Endothelial cell of hepatic sinusoid (primary cell): ENCODE results near the gene KIF26B.

Source experiments
- in situ Hi-C: cut with HindIII; loops from 2 replicates; pipeline ENCODE4 v1.10.0; 2017; ENCODE audit warnings: low sequenced_read_pairs

Gene KIF26B

DNA sequence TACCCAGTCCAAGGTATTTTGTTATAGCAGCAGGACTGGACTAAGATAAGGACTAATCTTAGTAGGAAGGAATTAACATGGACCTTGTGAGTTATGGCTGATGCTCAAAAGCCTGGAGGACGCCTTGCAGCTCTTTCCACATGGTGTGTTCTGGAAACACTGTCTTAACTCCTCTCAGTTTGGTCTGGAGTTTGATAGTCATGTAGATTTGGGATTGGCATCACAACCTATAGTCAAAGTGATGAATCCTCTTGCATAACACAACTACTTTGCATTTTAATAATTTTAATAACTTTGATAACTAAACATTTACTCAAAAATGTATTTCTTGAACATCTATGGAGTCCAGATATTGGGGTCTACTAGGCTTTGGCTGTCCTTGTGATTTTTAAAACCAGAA, 293.7 kb downstream of the KIF26B start:
- in situ Hi-C loops: no loop called here

DNA sequence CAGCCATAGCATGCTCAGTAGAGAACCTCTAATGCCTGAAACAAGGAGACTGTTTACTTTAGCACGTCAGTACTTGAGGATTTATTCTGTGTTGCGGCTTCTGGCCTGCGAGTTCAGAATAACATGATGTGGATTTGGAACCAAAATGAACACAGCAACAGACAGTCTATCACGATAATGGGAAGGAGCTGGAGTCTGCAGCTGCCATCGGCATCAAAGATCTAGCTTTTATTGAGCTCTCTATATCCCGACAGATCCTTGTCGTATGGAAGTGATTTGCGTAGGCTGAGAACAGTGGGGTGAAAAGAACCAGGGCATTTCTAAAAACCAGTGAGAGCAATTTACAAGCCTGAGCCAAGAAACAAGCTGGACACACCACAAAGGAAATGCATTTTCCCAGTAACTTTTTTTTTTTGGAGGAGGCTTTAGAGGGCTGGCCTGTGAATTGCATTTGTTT, 294.2 kb downstream of the KIF26B start:
- in situ Hi-C loops: no loop called here

DNA sequence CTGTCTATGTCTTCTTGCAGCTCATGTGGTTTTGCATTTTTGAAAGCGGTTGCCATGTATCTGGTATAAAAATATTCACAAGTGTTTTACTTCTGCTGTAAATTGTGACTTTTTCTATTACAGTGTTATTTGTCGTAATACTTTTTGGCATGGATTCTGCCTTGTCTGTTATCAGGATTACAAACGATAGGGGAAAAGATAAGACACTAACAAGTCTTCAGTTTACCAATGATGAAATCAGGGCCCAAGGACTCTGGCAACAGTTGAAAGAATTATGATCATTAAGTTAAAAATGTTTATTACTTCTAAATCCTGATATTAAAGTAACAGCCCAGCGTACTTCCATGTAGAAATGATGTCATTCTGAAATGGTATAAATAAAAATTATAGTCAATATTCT, 298.8 kb downstream of the KIF26B start:
- in situ Hi-C loops: no loop called here

DNA sequence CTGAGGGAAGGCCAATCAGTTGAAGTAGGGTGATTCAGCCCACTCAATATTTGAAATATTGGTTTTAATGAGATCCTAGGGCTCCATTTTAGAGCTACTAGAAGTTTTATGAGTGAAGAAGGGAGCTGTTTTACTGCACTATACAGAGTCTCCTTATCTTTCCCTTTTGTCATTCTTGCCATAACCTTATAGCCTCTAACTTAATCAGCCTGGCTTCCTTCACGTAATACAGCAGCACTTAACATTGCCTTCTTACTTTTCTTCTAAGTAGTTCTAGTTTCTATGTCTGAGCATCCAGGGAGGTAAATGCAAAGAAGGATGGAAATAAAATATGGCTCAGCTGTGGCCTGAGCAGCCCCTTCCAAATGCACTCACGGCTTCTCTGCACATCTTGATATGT, 299.3 kb downstream of the KIF26B start:
- in situ Hi-C loops: no loop called here

DNA sequence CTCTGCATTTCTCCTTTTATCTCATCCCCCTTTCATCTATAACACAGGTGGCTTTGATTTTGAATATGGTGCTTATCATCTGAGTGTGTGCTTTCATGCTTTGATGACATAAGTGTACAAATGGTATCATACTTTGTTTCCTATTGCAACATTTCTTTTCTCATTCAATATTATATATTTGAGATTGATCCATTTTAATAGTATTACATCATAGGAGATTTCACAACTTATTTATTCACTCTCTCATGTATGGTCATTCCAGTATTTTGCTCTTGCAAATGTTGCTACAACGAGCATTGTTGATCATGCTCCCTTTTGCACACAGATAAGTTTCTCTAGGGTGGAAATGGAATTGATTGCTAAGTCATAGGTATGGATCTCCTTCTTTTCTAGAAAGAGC, 302.8 kb downstream of the KIF26B start:
- in situ Hi-C loops: no loop called here

DNA sequence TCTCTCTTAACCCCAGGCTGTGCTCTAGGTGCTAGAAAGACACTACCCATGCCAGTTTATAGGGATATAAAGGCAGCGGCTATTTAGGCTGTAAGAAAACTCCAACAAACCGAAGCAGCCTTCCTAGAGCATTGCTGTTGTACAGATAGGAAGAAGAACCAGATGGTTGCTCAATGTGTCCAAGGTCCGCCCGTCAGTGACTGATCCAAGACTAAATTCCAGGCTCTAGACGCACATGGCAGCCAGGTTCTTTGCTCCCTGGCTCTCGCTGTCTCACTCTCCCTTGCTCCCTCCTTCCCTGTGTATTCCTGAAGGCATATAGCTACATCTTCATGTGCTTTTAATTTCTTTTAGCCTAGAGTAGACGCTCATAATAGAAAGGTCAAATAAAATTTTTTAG, 303.4 kb downstream of the KIF26B start:
- in situ Hi-C loops: no loop called here

DNA sequence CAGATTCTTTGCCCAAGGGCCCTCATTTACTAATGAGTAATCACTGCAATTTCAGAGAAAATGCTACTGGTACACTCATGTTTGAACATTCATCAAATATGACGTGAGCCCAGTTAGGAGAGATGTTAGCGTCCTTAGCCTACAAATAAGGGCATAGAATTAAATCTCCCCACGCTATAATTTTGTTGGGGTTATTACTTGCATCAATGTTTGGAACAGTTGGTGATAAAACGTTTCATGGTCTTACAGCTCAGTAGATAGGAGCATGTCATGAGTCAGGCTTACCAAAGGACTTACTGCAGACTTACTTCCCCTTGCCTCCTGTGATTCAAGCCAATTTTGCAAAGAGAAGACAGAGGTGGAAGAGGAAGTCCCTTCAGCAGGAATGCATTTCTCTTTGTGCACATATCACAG, 304.0 kb downstream of the KIF26B start:
- in situ Hi-C loops: no loop called here

DNA sequence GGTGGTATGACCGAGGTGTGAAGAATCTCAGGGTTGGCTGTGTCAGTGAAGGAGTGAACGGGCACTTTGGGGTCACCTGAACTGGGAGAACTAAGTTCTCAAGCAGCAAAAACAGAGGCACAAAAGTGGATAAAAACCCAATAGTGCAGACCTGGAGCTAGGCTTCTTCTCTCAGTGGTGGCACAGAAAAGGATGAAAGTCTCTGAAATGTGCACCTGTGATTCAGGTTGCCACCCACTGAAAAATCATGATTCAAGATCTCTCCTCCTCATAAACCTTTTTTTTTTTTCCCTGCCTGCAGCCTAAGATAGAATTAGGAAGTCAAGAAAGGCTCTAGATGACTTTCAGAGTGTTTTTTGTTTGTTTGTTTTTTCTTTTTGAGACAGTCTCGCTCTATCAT, 304.8 kb downstream of the KIF26B start:
- in situ Hi-C loops: no loop called here

DNA sequence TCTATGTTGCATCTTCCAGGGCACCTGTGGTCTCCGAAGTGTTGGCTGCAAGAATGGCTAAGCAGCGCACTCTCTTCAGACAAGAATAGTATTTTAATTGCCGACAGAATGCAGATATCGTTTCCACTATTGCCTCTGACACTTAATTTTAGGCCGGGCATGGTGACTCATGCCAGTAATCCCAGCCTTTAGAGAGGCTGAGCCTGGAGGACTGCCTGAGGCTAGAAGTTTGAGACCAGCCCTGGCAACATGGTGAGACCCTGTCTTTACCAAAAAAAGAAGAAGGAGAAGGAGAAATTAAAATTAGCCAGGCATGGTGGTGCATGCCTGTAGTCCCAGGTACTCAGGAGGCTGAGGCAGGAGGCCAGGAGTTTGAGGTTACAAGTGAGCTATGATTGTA, 306.9 kb downstream of the KIF26B start:
- in situ Hi-C loops: no loop called here

DNA sequence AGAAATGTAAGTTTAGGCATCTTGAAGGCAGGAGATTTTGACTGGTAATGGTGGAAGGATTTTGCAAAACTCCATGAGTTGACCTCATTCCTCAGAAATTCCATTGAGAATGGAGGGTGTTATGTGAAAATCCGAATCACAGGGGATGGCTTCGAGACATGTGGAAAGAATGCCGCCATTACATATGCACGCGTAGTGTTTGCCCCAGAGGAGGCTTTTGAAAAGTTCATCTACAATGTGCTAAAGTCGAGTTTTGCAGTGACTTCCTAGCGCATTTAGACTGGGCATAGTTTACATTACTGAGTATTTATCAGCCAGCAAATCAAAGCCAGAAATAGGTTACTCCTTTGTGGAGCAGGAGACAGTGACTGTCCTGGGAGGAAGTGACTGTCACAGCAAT, 307.4 kb downstream of the KIF26B start:
- in situ Hi-C loops: no loop called here

DNA sequence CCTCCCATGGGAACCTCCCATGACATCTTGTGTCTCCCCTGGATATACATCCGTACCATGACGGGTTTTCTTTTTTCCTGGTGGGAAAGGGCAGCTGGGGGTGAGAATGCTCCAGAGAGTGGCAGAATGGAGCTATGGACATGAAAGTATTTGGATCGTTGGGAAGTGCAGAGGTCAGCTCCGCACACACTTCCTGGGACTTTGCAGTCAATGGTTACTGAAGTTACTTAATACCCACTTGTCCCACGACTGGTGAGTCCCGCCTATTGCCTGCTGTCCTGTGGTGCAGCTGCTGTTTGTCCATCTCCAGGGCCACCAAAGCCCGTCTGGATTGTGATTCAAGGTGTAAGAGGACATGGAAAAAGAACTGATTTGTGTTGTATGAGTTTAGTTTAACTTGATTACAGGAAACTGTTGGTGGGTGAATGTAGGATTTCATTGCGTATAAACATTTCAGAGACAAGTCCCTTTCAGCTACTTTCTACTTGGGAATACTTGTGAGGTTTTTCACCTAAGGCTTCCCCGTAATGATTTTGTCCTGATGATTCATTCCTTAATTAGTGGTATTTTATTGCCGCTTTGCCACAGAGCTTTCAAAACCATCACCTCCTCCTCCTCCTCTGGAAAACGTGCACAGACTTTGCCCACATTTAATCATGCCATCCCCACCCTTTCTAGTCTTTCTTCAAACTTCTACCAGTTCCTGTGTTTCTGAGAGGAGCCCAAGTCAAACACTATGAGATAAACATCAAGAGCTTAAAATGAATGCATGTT, 308.8 kb downstream of the KIF26B start:
- in situ Hi-C loops: no loop called here

DNA sequence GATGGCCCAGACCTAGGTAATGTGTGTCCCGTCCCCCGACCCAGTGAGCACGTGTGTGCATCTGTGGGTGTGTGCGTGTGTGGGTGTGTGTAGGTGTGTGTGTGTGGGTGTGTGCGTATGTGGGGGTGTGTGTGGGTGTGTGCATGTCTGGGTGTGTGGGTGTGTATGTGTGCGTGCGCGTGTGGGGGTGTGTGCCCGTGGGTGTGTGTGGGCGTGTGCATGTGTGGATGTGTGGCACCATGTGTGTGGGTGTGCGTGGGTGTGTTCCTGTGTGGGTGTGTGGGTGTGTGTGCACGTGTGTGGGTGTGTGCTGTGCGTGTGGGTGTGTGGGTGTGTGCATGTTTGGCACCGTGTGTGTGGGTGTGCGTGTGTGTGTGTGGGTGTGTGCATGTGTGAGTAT, 309.5 kb downstream of the KIF26B start:
- in situ Hi-C loops: no loop called here

DNA sequence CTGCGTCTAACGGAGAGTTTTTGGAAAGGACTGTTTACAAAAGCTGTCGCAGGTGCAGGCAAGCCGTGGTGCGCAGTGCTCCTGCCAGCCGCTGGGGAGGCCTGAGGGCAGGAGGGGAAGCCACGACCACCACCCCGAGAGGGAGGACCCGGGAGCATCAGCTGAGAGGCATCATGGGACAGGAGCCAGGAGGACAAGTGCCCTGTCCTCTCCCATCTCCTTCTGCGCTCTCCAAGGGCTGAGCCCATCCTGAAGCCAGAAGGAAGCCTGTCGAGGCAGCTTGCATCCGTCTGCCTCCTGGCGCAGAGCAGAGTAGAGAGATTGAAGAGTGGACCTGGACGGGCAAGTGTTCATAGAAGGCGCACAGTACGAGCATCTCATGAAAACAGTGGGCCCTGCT, 310.9 kb downstream of the KIF26B start:
- in situ Hi-C loops: no loop called here

DNA sequence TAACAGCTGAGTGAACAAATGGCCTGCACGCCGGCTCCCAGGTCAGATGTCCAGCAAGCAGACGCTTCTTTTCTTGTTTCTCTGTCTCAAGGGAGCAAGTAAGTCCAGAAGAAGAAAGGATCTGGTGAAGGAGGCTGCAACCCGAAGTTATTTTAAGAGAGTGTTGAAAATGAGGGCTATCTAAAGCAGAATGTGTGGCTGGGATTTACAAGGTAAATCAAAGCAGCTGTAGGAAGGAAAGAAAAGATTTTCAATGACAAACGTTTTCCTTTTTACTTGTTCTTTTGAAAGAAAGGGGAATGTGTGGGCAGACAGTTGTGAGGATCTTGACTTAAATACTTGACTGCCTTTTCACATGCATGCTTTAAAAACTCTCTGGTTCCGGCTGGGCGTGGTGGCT, 311.5 kb downstream of the KIF26B start:
- in situ Hi-C loops: no loop called here

DNA sequence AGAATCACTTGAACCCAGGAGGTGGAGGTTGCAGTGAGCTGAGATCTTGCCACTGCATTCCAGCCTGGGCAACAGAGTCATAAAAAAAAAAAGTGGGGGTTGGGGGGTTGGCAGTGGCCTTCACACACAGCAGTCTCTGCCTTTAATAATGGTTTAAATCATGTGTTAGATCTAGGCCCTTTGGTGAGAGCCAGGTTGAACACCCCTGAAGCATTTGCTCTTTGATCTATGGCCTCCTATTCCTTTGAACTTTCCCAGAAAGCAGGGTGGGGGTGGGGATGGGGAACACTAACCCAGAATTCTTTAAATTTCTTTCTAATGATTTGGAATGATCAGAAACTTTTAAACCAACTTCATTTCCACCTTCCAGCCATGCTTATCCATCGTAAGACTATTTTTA, 313.0 kb downstream of the KIF26B start:
- in situ Hi-C loops: no loop called here

DNA sequence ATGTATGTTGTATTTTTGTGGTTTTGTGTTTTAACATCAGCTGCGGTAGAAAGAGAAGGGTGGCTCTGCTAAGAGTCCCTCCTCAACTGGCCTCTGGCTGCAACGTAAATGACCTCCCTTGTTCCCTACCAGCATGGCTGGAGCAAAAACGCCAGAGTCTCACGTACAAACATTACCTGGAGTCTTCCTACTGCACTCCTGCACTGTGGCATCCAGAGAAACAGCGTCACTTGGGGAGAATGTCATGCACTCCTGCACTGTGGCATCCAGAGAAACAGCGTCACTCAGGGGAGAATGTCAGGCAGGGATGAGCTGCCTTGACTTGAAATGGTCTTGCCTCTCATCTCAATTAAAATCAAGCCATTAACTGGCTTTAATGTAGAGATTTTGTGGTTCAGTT, 314.2 kb downstream of the KIF26B start:
- in situ Hi-C loops: no loop called here

DNA sequence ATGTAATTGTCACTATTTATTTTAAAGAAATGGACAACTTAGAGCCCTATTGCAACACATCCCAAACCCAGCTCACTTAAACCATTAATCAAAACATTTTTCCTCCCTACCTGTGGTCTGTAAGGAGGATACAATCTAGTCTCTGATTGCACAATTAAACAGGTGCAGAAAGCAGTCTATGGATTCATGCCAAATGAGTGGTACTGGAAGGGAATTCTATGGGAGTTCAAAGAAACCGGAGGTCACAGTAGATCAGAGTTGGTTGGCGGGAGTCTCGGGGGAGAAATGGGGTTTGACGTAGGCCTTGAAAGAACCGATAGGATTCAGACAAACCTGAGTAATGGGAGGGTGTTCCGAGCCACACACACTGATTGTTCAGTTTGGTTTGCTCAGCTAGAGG, 314.9 kb downstream of the KIF26B start:
- in situ Hi-C loops: no loop called here

DNA sequence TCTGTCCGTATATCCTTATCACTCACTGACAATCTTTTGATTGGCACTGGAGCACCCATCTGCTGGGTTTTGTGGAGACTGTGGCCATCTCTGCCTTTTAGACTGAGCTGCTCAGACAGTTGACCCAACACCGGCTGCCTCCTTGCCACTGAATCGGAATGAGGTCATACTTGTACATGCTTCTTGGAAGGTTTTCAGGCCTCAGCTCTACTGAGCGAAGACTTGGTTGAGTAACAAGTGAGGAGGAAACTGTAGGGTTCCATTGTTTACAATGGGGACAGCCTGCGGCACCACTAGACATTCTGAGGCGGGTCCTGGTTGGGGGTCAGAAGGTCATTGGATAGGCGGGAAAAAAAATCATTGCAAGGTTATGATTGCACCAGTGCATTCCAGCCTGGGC, 320.3 kb downstream of the KIF26B start:
- in situ Hi-C loops: no loop called here

DNA sequence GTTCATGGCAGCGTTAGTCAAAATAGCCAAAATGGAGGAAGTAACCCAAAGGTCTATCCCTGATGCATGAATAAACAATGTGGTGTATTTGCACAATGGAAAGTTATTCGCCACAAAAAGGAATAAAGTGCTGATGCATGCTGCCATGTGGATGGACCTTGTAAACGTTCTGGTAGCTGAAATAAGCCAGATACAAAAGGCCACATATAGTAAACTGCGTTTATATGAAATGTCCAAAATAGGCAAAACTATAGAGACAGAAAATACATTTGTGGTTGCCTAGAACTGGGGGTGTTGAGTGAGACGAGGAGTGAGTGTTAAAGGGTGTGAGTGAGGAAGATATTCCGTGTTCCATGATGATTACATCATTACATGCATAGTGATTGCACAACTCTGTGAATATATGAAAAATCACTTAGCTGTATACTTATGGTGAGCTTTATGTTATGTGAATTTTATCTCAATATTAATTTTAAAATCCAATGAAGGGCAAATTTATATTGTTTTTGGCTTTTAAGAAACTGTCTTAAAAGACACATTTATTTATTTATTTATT, 321.3 kb downstream of the KIF26B start:
- in situ Hi-C loops: no loop called here

DNA sequence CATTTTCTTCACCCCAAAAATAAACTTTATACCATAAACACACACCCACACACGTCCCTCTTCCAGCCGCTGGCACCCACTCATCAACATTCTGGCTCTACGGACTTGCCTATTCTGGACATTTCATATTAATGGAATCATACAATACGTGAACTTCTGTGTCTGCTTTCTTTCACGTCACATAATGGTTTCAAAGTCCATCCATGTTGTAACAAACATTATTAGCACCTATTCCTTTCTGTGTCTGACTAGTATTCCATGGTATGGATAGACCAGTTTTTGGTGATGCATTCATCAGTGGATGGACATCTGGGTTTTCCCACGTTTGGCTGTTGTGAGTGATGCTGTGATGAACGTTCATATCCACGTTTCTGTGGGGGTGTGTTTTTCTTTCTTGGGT, 323.2 kb downstream of the KIF26B start:
- in situ Hi-C loops: no loop called here

DNA sequence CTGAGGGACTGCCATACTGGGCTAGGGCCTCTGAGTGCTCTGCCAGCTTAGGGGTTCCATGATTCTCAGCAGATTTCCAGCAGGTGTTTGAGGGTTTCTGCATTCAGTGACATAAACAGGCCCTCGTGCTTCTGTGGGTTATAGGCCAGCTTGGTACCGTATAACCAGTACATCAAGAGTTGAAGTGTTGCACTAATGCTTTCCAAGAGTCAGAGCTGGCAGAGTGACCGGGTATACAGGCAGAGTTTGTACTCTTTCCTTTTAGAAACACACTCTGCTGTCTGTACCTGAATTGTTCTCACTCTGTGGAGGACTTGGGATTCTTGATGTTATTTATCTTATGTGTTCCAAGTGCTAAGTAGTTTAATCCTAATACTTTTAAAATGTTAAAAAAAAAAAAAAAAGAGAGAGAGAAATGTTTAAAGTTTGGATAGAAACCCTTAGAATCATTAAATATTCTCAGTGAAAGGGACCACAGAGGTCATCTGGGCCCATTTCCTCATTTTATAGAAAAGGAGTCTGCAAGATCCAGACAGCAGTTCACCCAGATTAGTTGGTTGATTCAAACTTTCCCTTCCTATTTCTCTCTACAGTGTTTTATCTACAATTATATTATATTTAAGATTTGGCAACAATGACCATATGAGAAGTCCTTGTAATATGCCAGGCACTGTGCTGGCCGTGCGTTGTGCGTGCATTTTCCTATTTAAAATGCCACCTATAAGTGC, 325.8 kb downstream of the KIF26B start:
- in situ Hi-C loops: no loop called here

DNA sequence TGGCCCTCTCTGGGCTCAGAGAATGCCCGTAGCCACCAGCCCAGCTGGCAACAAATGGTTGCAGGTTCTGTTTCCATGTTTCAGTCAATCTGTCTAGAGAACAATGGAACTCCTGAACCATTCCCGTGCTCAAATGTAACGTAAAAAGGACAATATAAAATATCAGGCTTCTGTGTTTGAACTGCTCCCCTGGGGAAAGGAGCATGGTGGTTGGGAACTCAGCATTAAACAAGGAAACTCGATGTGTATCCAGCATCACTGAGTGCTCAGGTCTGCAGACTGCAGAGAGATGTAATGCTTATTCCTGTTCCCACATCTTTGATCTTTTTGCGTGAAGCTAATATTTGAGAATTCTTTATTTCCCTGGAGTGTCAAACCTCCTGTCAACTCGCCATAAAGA, 326.5 kb downstream of the KIF26B start:
- in situ Hi-C loops: no loop called here
